ENCODE data around the gene PDE1C. TPM values are rescaled to one million over a fixed set of nuclear protein-coding genes. Genes with fewer than 3 reads are reported as not detected.

The PDE1C gene
- total RNA-seq, 2 experiments from 2014 or later, result not detected

GRCh38 chr7:31934551-31934950, 135.7 kb downstream of the PDE1C start:
- no peaks in the 10 kb centered on the region for H3K36me3 Mint-ChIP-seq (ENCODE audit: low read depth)
- ChIA-PET POLR2A (no interaction called here), CTCF (interaction anchor here (1.3 kb wide), 1 partner anchor 11 kb away, joined by 3 read pairs; no protein-coding TSS in a partner anchor)
- H3K27ac Mint-ChIP-seq, result no peak overlapping the region
- H3K4me1 Mint-ChIP-seq, result no peaks in the 10 kb centered on the region
- ATAC-seq (no peak), DNase-seq (no peak)
- H3K9me3 Mint-ChIP-seq (ENCODE audit: low read depth), result peaks cover 11% of the 10 kb centered on the region
- no peak overlapping the region for H3K4me3 Mint-ChIP-seq
- H3K27me3 Mint-ChIP-seq, result no peaks in the 10 kb centered on the region
- intact Hi-C loops (cut with DNase I, micrococcal nuclease), result no loop called here

GRCh38 chr7:31933481-31933880, 136.7 kb downstream of the PDE1C start:
- ATAC-seq (no peak), DNase-seq (no peak)
- intact Hi-C loops (cut with DNase I, micrococcal nuclease), result no loop called here
- Mint-ChIP-seq H3K4me3 (no peak overlapping the region), H3K9me3 (ENCODE audit: low read depth) (peaks cover 15% of the 10 kb centered on the region), H3K27ac (no peak overlapping the region), H3K27me3 (no peaks in the 10 kb centered on the region), H3K36me3 (ENCODE audit: low read depth) (no peaks in the 10 kb centered on the region), H3K4me1 (no peaks in the 10 kb centered on the region)
- ChIA-PET CTCF (interaction anchor here (1.3 kb wide), 1 partner anchor 10 kb away, joined by 3 read pairs; no protein-coding TSS in a partner anchor), POLR2A (interaction anchor here (0.7 kb wide), 1 partner anchor 563 kb away, joined by 10 read pairs; no protein-coding TSS in a partner anchor)

GRCh38 chr7:31926991-31927584, 143.1 kb downstream of the PDE1C start:
- DNase-seq (no peak), ATAC-seq (no peak)
- Mint-ChIP-seq H3K27me3 (no peaks in the 10 kb centered on the region), H3K4me3 (no peak overlapping the region), H3K9me3 (ENCODE audit: low read depth) (peaks cover 9% of the 10 kb centered on the region), H3K4me1 (no peaks in the 10 kb centered on the region), H3K27ac (no peak overlapping the region), H3K36me3 (ENCODE audit: low read depth) (no peaks in the 10 kb centered on the region)
- intact Hi-C loops (cut with DNase I, micrococcal nuclease), result no loop called here
- CTCF ChIA-PET, result no interaction called here
- POLR2A ChIA-PET, result no interaction called here

GRCh38 chr7:31925753-31926454, 144.3 kb downstream of the PDE1C start:
- Mint-ChIP-seq H3K9me3 (ENCODE audit: low read depth) (peaks cover 9% of the 10 kb centered on the region), H3K27ac (no peak overlapping the region), H3K36me3 (ENCODE audit: low read depth) (no peaks in the 10 kb centered on the region), H3K27me3 (no peaks in the 10 kb centered on the region), H3K4me3 (no peak overlapping the region), H3K4me1 (no peaks in the 10 kb centered on the region)
- ChIA-PET POLR2A (no interaction called here), CTCF (no interaction called here)
- intact Hi-C loops (cut with DNase I, micrococcal nuclease), result no loop called here
- no peak for DNase-seq
- ATAC-seq, result no peak

GRCh38 chr7:31924251-31924650, 146.0 kb downstream of the PDE1C start:
- DNase-seq (no peak), ATAC-seq (no peak)
- H3K36me3 Mint-ChIP-seq (ENCODE audit: low read depth), result no peaks in the 10 kb centered on the region
- intact Hi-C loops (cut with DNase I, micrococcal nuclease), result no loop called here
- H3K9me3 Mint-ChIP-seq (ENCODE audit: low read depth), result peaks cover under 1% of the 10 kb centered on the region
- no peaks in the 10 kb centered on the region for H3K4me1 Mint-ChIP-seq
- no peaks in the 10 kb centered on the region for H3K27me3 Mint-ChIP-seq
- POLR2A ChIA-PET, result no interaction called here
- H3K4me3 Mint-ChIP-seq, result no peak overlapping the region
- no peak overlapping the region for H3K27ac Mint-ChIP-seq
- CTCF ChIA-PET, result interaction anchor here (0.5 kb wide), 1 partner anchor 1814 kb away, joined by 3 read pairs; no protein-coding TSS in a partner anchor

- Mint-ChIP-seq H3K4me3 (no peak overlapping the region), H3K36me3 (ENCODE audit: low read depth) (no peaks in the 10 kb centered on the region), H3K9me3 (ENCODE audit: low read depth) (no peaks in the 10 kb centered on the region), H3K27me3 (no peaks in the 10 kb centered on the region), H3K27ac (no peak overlapping the region), H3K4me1 (no peaks in the 10 kb centered on the region)
- no peak for DNase-seq
- POLR2A ChIA-PET, result no interaction called here
- intact Hi-C loops (cut with DNase I, micrococcal nuclease), result no loop called here
- CTCF ChIA-PET, result interaction anchor here (1.0 kb wide), 1 partner anchor 11 kb away, joined by 3 read pairs; no protein-coding TSS in a partner anchor
- ATAC-seq, result no peak
Measured at GRCh38 chr7:31922848-31923247, 147.4 kb downstream of the PDE1C start.

- ATAC-seq (no peak), DNase-seq (no peak)
- Mint-ChIP-seq H3K27me3 (no peaks in the 10 kb centered on the region), H3K27ac (no peak overlapping the region), H3K4me1 (no peaks in the 10 kb centered on the region), H3K36me3 (ENCODE audit: low read depth) (no peaks in the 10 kb centered on the region), H3K4me3 (no peak overlapping the region), H3K9me3 (ENCODE audit: low read depth) (no peaks in the 10 kb centered on the region)
- intact Hi-C loops (cut with DNase I, micrococcal nuclease), result no loop called here
- CTCF ChIA-PET, result no interaction called here
- POLR2A ChIA-PET, result no interaction called here
Measured at GRCh38 chr7:31921047-31921446, 149.2 kb downstream of the PDE1C start.

GRCh38 chr7:31919678-31920369, 150.4 kb downstream of the PDE1C start:
- no peak overlapping the region for H3K4me3 Mint-ChIP-seq
- H3K27ac Mint-ChIP-seq, result no peak overlapping the region
- POLR2A ChIA-PET, result no interaction called here
- CTCF ChIA-PET, result no interaction called here
- H3K27me3 Mint-ChIP-seq, result no peaks in the 10 kb centered on the region
- no peaks in the 10 kb centered on the region for H3K4me1 Mint-ChIP-seq
- no peaks in the 10 kb centered on the region for H3K36me3 Mint-ChIP-seq (ENCODE audit: low read depth)
- DNase-seq, result no peak
- intact Hi-C loops (cut with DNase I, micrococcal nuclease), result loop anchor here in 1 of 2 experiments (10.0 kb wide), 1 partner anchor 215 kb away; no protein-coding TSS in a partner anchor
- ATAC-seq, result no peak
- no peaks in the 10 kb centered on the region for H3K9me3 Mint-ChIP-seq (ENCODE audit: low read depth)

GRCh38 chr7:31918706-31919393, 151.4 kb downstream of the PDE1C start:
- CTCF ChIA-PET, result no interaction called here
- no peak for ATAC-seq

GRCh38 chr7:31917256-31917655, 153.0 kb downstream of the PDE1C start:
- intact Hi-C loops (cut with DNase I, micrococcal nuclease), result loop anchor here in 1 of 2 experiments (10.0 kb wide), 1 partner anchor 218 kb away; no protein-coding TSS in a partner anchor
- POLR2A ChIA-PET, result no interaction called here
- H3K4me3 Mint-ChIP-seq, result no peak overlapping the region
- ATAC-seq (no peak), DNase-seq (no peak)
- CTCF ChIA-PET, result no interaction called here
- H3K9me3 Mint-ChIP-seq (ENCODE audit: low read depth), result no peaks in the 10 kb centered on the region
- H3K36me3 Mint-ChIP-seq (ENCODE audit: low read depth), result no peaks in the 10 kb centered on the region
- no peaks in the 10 kb centered on the region for H3K27me3 Mint-ChIP-seq
- H3K27ac Mint-ChIP-seq, result no peak overlapping the region
- no peaks in the 10 kb centered on the region for H3K4me1 Mint-ChIP-seq

More at GRCh38 chr7:31918706-31919393, 151.4 kb downstream of the PDE1C start:
- Mint-ChIP-seq H3K27me3 (no peaks in the 10 kb centered on the region), H3K27ac (no peak overlapping the region), H3K4me1 (no peaks in the 10 kb centered on the region), H3K9me3 (ENCODE audit: low read depth) (no peaks in the 10 kb centered on the region), H3K4me3 (no peak overlapping the region), H3K36me3 (ENCODE audit: low read depth) (no peaks in the 10 kb centered on the region)
- no peak for DNase-seq
- intact Hi-C loops (cut with DNase I, micrococcal nuclease), result loop anchor here in 1 of 2 experiments (10.0 kb wide), 1 partner anchor 216 kb away; no protein-coding TSS in a partner anchor
- POLR2A ChIA-PET, result no interaction called here

- intact Hi-C loops (cut with DNase I, micrococcal nuclease), result loop anchor here in 1 of 2 experiments (10.0 kb wide), 1 partner anchor 225 kb away; no protein-coding TSS in a partner anchor
- CTCF ChIA-PET, result no interaction called here
- Mint-ChIP-seq H3K27me3 (no peaks in the 10 kb centered on the region), H3K4me1 (no peaks in the 10 kb centered on the region), H3K4me3 (no peak overlapping the region), H3K36me3 (ENCODE audit: low read depth) (no peaks in the 10 kb centered on the region), H3K27ac (no peak overlapping the region), H3K9me3 (ENCODE audit: low read depth) (peaks cover 2% of the 10 kb centered on the region)
- DNase-seq, result no peak
- ATAC-seq, result no peak
- POLR2A ChIA-PET, result no interaction called here
Measured at GRCh38 chr7:31910191-31910590, 160.0 kb downstream of the PDE1C start.

All from activated CD4-positive, alpha-beta T cell treated with anti-CD3 and anti-CD28 coated beads for 36 hours (primary cell).